Chondrocyte (in vitro differentiated cells): ENCODE measurements around the gene PIP5K1B. TPM values are rescaled to one million over a fixed set of nuclear protein-coding genes. Genes with fewer than 3 reads are reported as not detected.

Experiments used
- DNase-seq: peaks from one replicate; pipeline ENCODE4 v3.0.0; 2021; ENCODE audit warnings: mixed read lengths, low spot score
- H3K27ac Mint-ChIP-seq: one replicate; pipeline ENCODE4 v1.8.0; 2021; ENCODE audit warnings: mild to moderate bottlenecking, moderate library complexity, mixed read lengths; ENCODE audit not compliant: unreplicated experiment
- H3K27me3 Mint-ChIP-seq: 2 replicates; pipeline ENCODE4 v1.8.0; 2021; ENCODE audit warnings: low read depth, mixed read lengths
- H3K36me3 Mint-ChIP-seq: 2 replicates; pipeline ENCODE4 v1.8.0; 2021; ENCODE audit warnings: low read depth, mixed read lengths
- H3K4me1 Mint-ChIP-seq: 2 replicates; pipeline ENCODE4 v1.8.0; 2021; ENCODE audit warnings: low read depth, mild to moderate bottlenecking, mixed read lengths
- H3K4me3 Mint-ChIP-seq: one replicate; pipeline ENCODE4 v1.8.0; 2021; ENCODE audit warnings: mild to moderate bottlenecking, moderate library complexity, mixed read lengths; ENCODE audit not compliant: unreplicated experiment
- H3K9me3 Mint-ChIP-seq: 2 replicates; pipeline ENCODE4 v1.8.0; 2021; ENCODE audit warnings: low read depth, mixed read lengths
- CTCF ChIP-seq: fragments of 200-600 bp; sonication (generic); IDR thresholded peaks from 2 replicates; pipeline ENCODE4 v1.5.0; 2021; ENCODE audit warnings: antibody characterized with exemption, mild to moderate bottlenecking, moderate library complexity
- total RNA-seq: library from RNA; stranded (reverse); gene quantifications from 3 replicates; pipeline ENCODE4 v1.2.1, GENCODE V29; 2021

PIP5K1B gene
- total RNA-seq, 1 donor from 2014 or later: not detected

- no peak for TF ChIP-seq CTCF
- Mint-ChIP-seq H3K4me1 (no peaks in the 10 kb centered on the region), H3K27ac (no peak overlapping the region), H3K27me3 (peaks cover 5% of the 10 kb centered on the region), H3K9me3 (peaks cover 3% of the 10 kb centered on the region), H3K36me3 (no peaks in the 10 kb centered on the region), H3K4me3 (no peak overlapping the region)
- DNase-seq: no peak
Observed at GRCh38 chr9:68920921-68921320, 215.9 kb downstream of the PIP5K1B start.

GRCh38 chr9:68923480-68923879 is 218.4 kb downstream of the PIP5K1B start:
- Mint-ChIP-seq H3K27ac (no peak overlapping the region), H3K9me3 (peaks cover 3% of the 10 kb centered on the region), H3K27me3 (peaks cover 5% of the 10 kb centered on the region), H3K4me3 (no peak overlapping the region), H3K4me1 (no peaks in the 10 kb centered on the region), H3K36me3 (no peaks in the 10 kb centered on the region)
- DNase-seq: no peak
- no peak for TF ChIP-seq CTCF

- H3K27me3 Mint-ChIP-seq: peaks cover 5% of the 10 kb centered on the region
- H3K4me1 Mint-ChIP-seq: no peaks in the 10 kb centered on the region
- DNase-seq: no peak
- TF ChIP-seq CTCF: no peak
- no peak overlapping the region for H3K4me3 Mint-ChIP-seq
- no peak overlapping the region for H3K27ac Mint-ChIP-seq
- H3K9me3 Mint-ChIP-seq: peaks cover 3% of the 10 kb centered on the region
- H3K36me3 Mint-ChIP-seq: peaks cover 2% of the 10 kb centered on the region
Observed at GRCh38 chr9:68925175-68925574, 220.1 kb downstream of the PIP5K1B start.

- H3K4me1 Mint-ChIP-seq: no peaks in the 10 kb centered on the region
- peaks cover 5% of the 10 kb centered on the region for H3K27me3 Mint-ChIP-seq
- H3K36me3 Mint-ChIP-seq: peaks cover 2% of the 10 kb centered on the region
- no peak for DNase-seq
- peaks cover 3% of the 10 kb centered on the region for H3K9me3 Mint-ChIP-seq
- H3K4me3 Mint-ChIP-seq: no peak overlapping the region
- H3K27ac Mint-ChIP-seq: no peak overlapping the region
- TF ChIP-seq CTCF: no peak
Observed at GRCh38 chr9:68927165-68927564, 222.1 kb downstream of the PIP5K1B start.

- no peak overlapping the region for H3K27ac Mint-ChIP-seq
- H3K36me3 Mint-ChIP-seq: peaks cover 2% of the 10 kb centered on the region
- H3K27me3 Mint-ChIP-seq: peaks cover 7% of the 10 kb centered on the region
- TF ChIP-seq CTCF: no peak
- DNase-seq: no peak
- H3K4me1 Mint-ChIP-seq: no peaks in the 10 kb centered on the region
- no peak overlapping the region for H3K4me3 Mint-ChIP-seq
- H3K9me3 Mint-ChIP-seq: no peaks in the 10 kb centered on the region
Observed at GRCh38 chr9:68931821-68932220, 226.8 kb downstream of the PIP5K1B start.
